ENCODE data around the gene KCND3. TPM values are rescaled to one million over a fixed set of nuclear protein-coding genes. Genes with fewer than 3 reads are reported as not detected.

KCND3 gene
- total RNA-seq, 2 experiments from 2014 or later, result not detected

- H3K9me3 Mint-ChIP-seq, result no peaks in the 10 kb centered on the region
- POLR2A ChIA-PET, result no interaction called here
- H3K36me3 Mint-ChIP-seq, result no peaks in the 10 kb centered on the region
- no peak overlapping the region for H3K4me3 Mint-ChIP-seq
- H3K27me3 Mint-ChIP-seq, result peaks cover 16% of the 10 kb centered on the region
- DNase-seq, result no peak
- no peaks in the 10 kb centered on the region for H3K4me1 Mint-ChIP-seq
- no peak overlapping the region for H3K27ac Mint-ChIP-seq
- ATAC-seq (ENCODE audit: low read depth), result no peak
Measured at GRCh38 chr1:111909030-111909429, 80.4 kb downstream of the KCND3 start.

DNA sequence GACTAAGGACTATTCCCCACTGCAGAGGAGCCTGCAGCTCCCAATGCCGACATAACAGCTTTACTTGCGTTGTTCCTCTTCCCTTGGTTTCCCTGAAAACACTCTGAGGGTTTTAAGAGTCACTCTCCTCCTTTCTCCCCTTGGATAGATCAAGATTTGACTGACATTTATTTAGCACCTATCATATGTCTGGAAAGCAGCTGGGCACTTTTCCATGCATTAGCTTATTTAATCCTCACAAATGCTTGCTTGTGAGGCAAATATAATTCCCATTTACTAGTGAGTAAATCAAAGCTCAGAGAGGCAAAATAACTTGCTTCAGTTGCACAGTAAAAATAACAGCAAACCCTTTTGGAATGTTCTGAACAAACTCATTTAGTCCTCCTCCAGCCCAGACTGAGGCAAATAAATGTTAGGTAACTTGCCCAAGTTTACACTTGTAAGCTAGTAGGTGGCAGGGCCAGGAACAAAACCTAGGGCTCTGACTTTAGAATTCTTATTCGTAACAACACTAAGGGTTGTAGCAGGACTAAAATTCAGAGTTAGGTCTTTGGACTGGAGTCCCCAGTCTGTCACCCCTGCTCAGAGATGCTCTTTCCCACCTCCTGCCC is 81.4 kb downstream of the KCND3 start:
- ATAC-seq (ENCODE audit: low read depth) (no peak), DNase-seq (no peak)
- H3K36me3 Mint-ChIP-seq, result no peaks in the 10 kb centered on the region
- POLR2A ChIA-PET, result no interaction called here
- no peaks in the 10 kb centered on the region for H3K4me1 Mint-ChIP-seq
- H3K4me3 Mint-ChIP-seq, result no peak overlapping the region
- H3K27ac Mint-ChIP-seq, result no peak overlapping the region
- peaks cover 13% of the 10 kb centered on the region for H3K27me3 Mint-ChIP-seq
- no peaks in the 10 kb centered on the region for H3K9me3 Mint-ChIP-seq

GRCh38 chr1:111907321-111907720 is 82.1 kb downstream of the KCND3 start:
- no peaks in the 10 kb centered on the region for H3K36me3 Mint-ChIP-seq
- H3K4me1 Mint-ChIP-seq, result no peaks in the 10 kb centered on the region
- ATAC-seq (ENCODE audit: low read depth), result no peak
- H3K27me3 Mint-ChIP-seq, result peaks cover 13% of the 10 kb centered on the region
- H3K27ac Mint-ChIP-seq, result no peak overlapping the region
- no peak for DNase-seq
- no peaks in the 10 kb centered on the region for H3K9me3 Mint-ChIP-seq
- POLR2A ChIA-PET, result no interaction called here
- no peak overlapping the region for H3K4me3 Mint-ChIP-seq

DNA sequence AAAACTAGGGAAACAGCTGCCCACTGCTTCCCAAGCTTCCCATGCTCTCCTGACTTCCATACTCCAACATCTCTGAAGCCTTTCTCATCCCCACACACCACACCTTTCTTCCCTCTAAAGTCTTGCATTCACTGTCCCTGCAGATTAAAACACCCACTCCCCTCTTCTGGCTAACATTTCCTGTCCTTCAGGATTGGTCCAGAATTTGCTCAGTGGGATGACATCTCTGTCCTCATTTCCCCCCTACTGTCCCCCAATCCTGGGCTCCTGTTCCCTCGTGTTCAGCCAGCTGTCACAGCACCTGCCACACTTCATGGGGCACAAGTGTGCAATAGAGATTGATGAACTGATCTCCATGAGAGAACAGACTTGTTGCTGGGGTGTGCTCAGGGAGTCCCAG is 82.7 kb downstream of the KCND3 start:
- H3K36me3 Mint-ChIP-seq, result no peaks in the 10 kb centered on the region
- no peak overlapping the region for H3K27ac Mint-ChIP-seq
- H3K4me3 Mint-ChIP-seq, result no peak overlapping the region
- POLR2A ChIA-PET, result no interaction called here
- ATAC-seq (ENCODE audit: low read depth) (no peak), DNase-seq (no peak)
- H3K27me3 Mint-ChIP-seq, result peaks cover 13% of the 10 kb centered on the region
- H3K9me3 Mint-ChIP-seq, result no peaks in the 10 kb centered on the region
- H3K4me1 Mint-ChIP-seq, result no peaks in the 10 kb centered on the region

GRCh38 chr1:111906111-111906510 is 83.4 kb downstream of the KCND3 start:
- no peaks in the 10 kb centered on the region for H3K9me3 Mint-ChIP-seq
- DNase-seq, result no peak
- H3K27me3 Mint-ChIP-seq, result peaks cover 13% of the 10 kb centered on the region
- POLR2A ChIA-PET, result no interaction called here
- ATAC-seq (ENCODE audit: low read depth), result no peak
- no peak overlapping the region for H3K4me3 Mint-ChIP-seq
- no peaks in the 10 kb centered on the region for H3K4me1 Mint-ChIP-seq
- no peaks in the 10 kb centered on the region for H3K36me3 Mint-ChIP-seq
- no peak overlapping the region for H3K27ac Mint-ChIP-seq

GRCh38 chr1:111904478-111905218 is 84.8 kb downstream of the KCND3 start:
- Mint-ChIP-seq H3K4me3 (no peak overlapping the region), H3K27me3 (peaks cover 9% of the 10 kb centered on the region), H3K4me1 (no peaks in the 10 kb centered on the region), H3K36me3 (no peaks in the 10 kb centered on the region), H3K9me3 (no peaks in the 10 kb centered on the region), H3K27ac (no peak overlapping the region)
- ATAC-seq (ENCODE audit: low read depth), result no peak
- no peak for DNase-seq
- POLR2A ChIA-PET, result no interaction called here

DNA sequence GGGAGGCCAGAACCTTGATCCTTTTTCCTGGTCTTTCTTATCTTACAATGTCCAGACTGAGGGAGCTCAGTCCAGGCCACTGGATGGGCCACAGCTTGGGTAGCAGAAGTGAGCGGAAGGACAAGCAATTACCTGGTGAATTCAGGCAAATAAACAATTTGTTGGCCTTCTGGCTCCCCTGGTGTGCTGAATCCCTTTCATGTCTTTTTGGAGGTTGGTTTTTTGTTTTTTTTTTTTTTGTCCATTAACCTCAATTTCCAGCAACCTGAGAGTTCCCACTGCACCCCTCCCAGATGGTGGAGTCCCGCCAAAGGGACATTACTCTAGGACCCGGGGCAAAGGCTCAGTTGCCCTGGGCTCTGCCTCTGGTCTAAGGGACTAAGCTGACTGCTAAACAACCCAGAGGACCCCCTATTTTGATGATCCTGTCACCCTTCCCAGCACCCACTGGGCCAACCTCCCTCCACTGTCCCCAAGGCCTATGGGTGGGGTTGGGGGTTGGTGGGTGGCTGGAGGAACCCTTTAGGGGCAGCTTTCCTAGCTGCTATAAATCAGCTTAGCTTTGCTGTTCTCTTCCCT is 85.5 kb downstream of the KCND3 start:
- no peaks in the 10 kb centered on the region for H3K9me3 Mint-ChIP-seq
- H3K36me3 Mint-ChIP-seq, result no peaks in the 10 kb centered on the region
- POLR2A ChIA-PET, result no interaction called here
- peaks cover 9% of the 10 kb centered on the region for H3K27me3 Mint-ChIP-seq
- no peaks in the 10 kb centered on the region for H3K4me1 Mint-ChIP-seq
- H3K4me3 Mint-ChIP-seq, result no peak overlapping the region
- ATAC-seq (ENCODE audit: low read depth) (no peak), DNase-seq (no peak)
- no peak overlapping the region for H3K27ac Mint-ChIP-seq

- DNase-seq (no peak), ATAC-seq (ENCODE audit: low read depth) (no peak)
- Mint-ChIP-seq H3K27ac (no peak overlapping the region), H3K36me3 (no peaks in the 10 kb centered on the region), H3K4me1 (no peaks in the 10 kb centered on the region), H3K9me3 (no peaks in the 10 kb centered on the region), H3K4me3 (no peak overlapping the region), H3K27me3 (peaks cover 6% of the 10 kb centered on the region)
- POLR2A ChIA-PET, result no interaction called here
Measured at GRCh38 chr1:111903148-111903870, 86.2 kb downstream of the KCND3 start.

GRCh38 chr1:111895469-111895868 is 94.0 kb downstream of the KCND3 start:
- DNase-seq (no peak), ATAC-seq (ENCODE audit: low read depth) (no peak)
- Mint-ChIP-seq H3K36me3 (no peaks in the 10 kb centered on the region), H3K9me3 (no peaks in the 10 kb centered on the region), H3K4me1 (no peaks in the 10 kb centered on the region), H3K4me3 (no peak overlapping the region), H3K27ac (no peak overlapping the region), H3K27me3 (peaks cover 7% of the 10 kb centered on the region)
- POLR2A ChIA-PET, result no interaction called here

GRCh38 chr1:111895017-111895416 is 94.5 kb downstream of the KCND3 start:
- Mint-ChIP-seq H3K9me3 (no peaks in the 10 kb centered on the region), H3K27me3 (peaks cover 7% of the 10 kb centered on the region), H3K36me3 (no peaks in the 10 kb centered on the region), H3K27ac (no peak overlapping the region), H3K4me3 (no peak overlapping the region), H3K4me1 (no peaks in the 10 kb centered on the region)
- POLR2A ChIA-PET, result no interaction called here
- DNase-seq (no peak), ATAC-seq (ENCODE audit: low read depth) (no peak)

- H3K36me3 Mint-ChIP-seq, result no peaks in the 10 kb centered on the region
- H3K9me3 Mint-ChIP-seq, result no peaks in the 10 kb centered on the region
- ATAC-seq (ENCODE audit: low read depth) (no peak), DNase-seq (no peak)
- POLR2A ChIA-PET, result no interaction called here
- peaks cover 7% of the 10 kb centered on the region for H3K27me3 Mint-ChIP-seq
- no peak overlapping the region for H3K4me3 Mint-ChIP-seq
- no peaks in the 10 kb centered on the region for H3K4me1 Mint-ChIP-seq
- H3K27ac Mint-ChIP-seq, result no peak overlapping the region
Measured at GRCh38 chr1:111894497-111894896, 95.0 kb downstream of the KCND3 start.

GRCh38 chr1:111891566-111891965 is 97.9 kb downstream of the KCND3 start:
- H3K36me3 Mint-ChIP-seq, result no peaks in the 10 kb centered on the region
- H3K27ac Mint-ChIP-seq, result no peak overlapping the region
- no peak overlapping the region for H3K4me3 Mint-ChIP-seq
- no peak for ATAC-seq (ENCODE audit: low read depth)
- no peak for DNase-seq
- POLR2A ChIA-PET, result no interaction called here
- no peaks in the 10 kb centered on the region for H3K9me3 Mint-ChIP-seq
- H3K27me3 Mint-ChIP-seq, result peaks cover 6% of the 10 kb centered on the region
- peaks cover 3% of the 10 kb centered on the region for H3K4me1 Mint-ChIP-seq

GRCh38 chr1:111888740-111889376 is 100.6 kb downstream of the KCND3 start:
- no peak overlapping the region for H3K4me3 Mint-ChIP-seq
- DNase-seq (no peak), ATAC-seq (ENCODE audit: low read depth) (no peak)
- H3K4me1 Mint-ChIP-seq, result peaks cover 3% of the 10 kb centered on the region
- H3K36me3 Mint-ChIP-seq, result no peaks in the 10 kb centered on the region
- H3K27ac Mint-ChIP-seq, result no peak overlapping the region
- H3K27me3 Mint-ChIP-seq, result peaks cover 13% of the 10 kb centered on the region
- POLR2A ChIA-PET, result no interaction called here
- no peaks in the 10 kb centered on the region for H3K9me3 Mint-ChIP-seq
